GM18873 (cell line): Measurements from ENCODE around the gene AFAP1.

Source experiments
- ATAC-seq: cut with Tn5 transposase; IDR thresholded peaks from one replicate; pipeline ENCODE4 v1.9.1; 2021; ENCODE audit warnings: mild to moderate bottlenecking, moderate library complexity, moderate number of reproducible peaks; ENCODE audit not compliant: unreplicated experiment, low FRiP score

The AFAP1 gene

DNA sequence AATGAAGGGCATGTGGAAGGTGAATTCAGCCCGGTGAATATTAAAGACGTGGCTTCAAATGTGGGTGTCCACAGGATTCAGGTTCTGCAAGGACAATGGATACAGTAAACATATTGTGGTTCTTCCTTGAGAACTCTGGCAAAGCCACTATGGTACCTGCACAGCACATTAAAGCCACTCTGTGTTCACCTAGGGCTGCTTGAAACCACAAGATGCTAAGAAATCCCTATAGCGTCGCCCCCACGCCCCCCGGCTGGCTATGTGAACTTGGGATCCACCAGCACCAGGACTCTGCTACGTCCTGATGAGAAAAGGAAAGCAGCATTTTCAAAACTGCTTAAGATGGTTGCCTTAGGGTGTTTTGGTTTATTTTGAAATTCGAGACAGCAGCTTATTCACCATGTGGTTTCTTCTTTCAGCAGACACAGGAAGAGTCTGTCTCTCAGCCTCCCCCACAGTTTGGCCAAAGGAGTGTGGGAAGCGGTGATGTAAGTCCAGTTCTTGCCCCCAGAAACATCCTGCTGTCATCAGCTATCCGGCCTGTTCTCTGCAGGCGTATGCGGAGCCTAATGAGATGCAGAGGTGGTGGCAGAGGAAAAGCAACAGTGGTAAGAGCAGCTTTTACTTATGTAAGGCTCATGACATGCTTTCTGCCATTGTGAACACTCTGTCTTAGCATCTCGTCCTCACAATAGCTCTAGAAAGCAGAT lies 111.5 kb downstream of the AFAP1 start:
- no peak for ATAC-seq

- no peak for ATAC-seq
These were observed 112.1 kb downstream of the AFAP1 start for GRCh38 chr4:7827566-7827965.

DNA sequence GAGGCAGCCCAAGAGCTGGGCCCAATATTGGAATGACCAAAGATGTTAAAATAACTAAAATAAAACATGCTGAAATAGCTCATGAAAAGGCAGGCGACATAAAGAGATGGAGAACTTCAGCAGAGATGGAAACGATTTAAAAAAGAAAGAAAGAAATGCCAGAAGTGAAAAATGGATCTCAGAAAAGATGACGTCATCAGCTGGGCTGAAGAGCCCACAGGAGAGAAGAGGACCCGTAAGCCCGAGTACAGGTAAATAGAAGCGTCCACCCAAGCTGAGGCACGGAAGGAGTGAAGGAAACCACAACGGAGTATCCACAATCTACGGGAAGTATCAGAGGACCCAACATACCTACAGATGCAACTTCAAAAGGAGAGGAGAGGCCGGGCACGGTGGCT lies 112.8 kb downstream of the AFAP1 start:
- no peak for ATAC-seq

- no peak for ATAC-seq
These were observed 113.3 kb downstream of the AFAP1 start for GRCh38 chr4:7826176-7826908.

GRCh38 chr4:7824218-7824617 lies 115.4 kb downstream of the AFAP1 start:
- ATAC-seq = no peak

DNA sequence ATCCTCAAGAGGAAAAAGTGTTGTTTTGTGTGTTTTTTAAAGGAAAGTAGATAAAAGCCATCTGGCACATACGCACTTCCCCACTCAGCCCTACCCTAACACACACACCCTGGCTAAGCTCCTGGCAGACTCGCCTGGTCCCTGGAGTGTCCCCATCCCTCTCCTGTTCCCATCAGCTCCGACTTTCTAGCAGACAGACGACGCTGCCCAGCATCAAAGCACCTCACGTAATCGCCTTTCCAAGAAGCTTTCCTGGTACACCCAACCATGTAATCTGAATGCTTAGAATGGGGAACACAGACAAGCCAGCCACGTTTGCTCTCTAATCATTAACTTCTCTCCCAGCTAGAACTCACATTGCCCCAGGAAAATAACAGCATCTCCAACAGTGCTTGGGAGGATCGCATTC lies 116.2 kb downstream of the AFAP1 start:
- no peak for ATAC-seq

DNA sequence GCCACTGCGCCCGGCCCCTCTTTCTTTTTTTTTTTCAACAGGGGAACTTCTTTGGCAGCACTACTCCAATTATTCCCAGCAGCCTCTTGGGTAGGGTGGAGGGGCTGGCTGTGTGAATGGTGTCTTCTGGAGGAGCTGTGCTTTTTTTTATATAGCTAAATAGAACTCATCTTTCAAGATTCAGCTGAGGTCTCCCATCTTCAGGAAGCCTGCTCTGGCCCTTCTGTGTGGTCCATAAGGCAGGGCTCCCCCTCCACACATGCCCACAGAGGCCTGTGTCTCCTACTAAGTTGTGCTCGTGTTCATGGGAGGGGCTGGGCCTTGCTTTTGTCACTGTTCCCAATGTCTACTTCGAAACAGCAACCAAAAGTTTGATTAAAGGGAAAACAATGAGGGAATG lies 116.8 kb downstream of the AFAP1 start:
- no peak for ATAC-seq

DNA sequence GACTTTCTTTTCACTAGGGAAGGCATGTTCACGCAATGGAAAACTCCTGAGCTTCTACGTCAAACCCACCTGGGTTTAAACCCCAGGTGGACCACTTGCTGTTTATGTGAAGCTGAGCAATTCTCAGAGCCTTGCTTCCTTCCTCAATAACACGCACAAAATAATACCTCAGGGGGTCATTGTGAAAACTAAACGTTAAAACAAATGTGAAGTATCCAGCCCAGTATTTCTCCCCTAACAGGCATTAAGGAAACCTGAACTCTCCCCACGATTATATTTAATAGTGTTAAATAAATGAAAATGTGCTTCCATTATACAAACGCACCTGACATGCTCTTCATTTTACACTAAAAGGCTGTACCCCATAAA lies 117.5 kb downstream of the AFAP1 start:
- no peak for ATAC-seq

- no peak for ATAC-seq
These were observed 118.2 kb downstream of the AFAP1 start for GRCh38 chr4:7821245-7822136.

DNA sequence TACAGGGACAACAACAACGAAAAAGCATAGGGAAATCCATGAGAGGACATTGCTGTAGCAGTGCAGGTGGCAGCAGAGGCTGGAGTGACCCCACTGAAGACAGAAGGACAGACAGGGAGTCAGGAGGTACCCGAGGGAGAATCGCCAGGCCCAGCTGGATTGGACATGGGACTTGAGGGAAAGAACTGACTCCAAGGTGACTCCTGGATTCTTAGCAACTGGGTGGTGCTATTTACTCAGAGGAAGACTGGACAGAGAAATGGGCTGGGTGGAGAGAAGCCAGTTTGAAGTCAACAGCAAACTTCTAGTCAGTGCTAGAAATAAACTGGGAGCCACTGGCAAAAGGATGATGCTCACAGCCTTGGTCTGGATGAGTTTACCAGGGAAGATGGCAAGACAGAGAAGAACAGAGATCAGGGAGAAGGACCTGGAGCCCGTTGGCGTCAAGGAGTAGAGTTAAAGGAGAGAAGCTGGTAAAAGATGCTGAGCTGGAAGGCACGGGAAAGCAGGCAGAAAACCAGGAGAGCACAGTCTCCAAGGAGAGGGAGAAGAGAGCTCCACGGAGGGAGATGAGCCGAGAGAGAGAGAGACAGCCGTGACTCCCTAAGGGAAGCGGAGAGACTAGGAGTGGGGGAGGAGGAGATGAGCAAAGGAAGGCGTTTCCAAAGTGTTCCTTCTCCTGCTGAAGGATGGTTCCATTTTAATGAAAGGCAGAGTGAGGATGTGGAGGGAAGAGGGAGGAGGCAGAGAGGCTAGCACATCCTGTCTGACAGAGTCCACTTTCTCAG lies 119.4 kb downstream of the AFAP1 start:
- no peak for ATAC-seq

DNA sequence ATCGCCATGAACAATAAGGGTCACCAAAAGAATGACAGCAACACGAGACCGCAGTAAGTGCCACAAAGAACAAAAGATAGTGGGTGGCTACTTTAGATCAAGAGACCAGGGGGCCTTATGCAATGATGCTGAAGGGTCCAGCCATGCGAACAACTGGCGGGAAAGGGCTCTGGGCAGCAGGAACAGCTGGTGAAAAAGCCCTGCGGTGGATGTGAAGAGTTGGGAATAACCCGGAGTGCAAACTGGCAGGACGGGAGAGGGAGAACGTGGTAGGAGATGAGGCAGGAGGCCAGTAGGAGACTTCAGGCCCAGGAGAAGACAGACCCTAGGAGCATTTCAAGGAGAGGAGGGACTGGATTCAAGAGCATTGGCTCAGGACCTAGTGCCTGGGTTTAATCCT lies 120.2 kb downstream of the AFAP1 start:
- ATAC-seq = no peak

- ATAC-seq = no peak
These were observed 121.2 kb downstream of the AFAP1 start for GRCh38 chr4:7818399-7818911.

DNA sequence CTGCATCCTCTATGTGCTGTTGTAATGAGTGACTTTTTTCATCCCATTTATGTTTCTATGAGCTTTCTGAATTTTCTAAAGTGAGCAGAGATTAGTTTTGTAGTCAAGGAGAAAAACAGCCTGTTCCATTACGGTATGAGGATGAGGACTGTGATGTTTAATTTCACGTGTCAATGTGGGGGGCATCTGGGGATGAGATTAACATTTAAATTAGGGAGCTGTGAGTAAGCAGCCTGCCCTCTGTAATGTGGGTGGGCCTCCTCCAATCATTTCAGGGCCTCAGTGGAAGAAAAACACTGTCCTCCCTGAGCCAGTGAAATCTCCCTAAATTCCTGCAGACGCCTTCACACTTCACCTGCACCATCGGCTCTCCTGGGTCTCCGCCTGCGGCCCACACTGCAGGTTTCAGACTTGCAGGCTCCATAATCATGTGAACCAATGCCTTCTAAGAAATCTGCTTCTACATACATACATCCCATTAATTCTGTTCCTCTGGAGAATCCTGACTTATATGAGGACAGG lies 121.7 kb downstream of the AFAP1 start:
- no peak for ATAC-seq

- ATAC-seq = no peak
These were observed 122.9 kb downstream of the AFAP1 start for GRCh38 chr4:7816771-7817170.

DNA sequence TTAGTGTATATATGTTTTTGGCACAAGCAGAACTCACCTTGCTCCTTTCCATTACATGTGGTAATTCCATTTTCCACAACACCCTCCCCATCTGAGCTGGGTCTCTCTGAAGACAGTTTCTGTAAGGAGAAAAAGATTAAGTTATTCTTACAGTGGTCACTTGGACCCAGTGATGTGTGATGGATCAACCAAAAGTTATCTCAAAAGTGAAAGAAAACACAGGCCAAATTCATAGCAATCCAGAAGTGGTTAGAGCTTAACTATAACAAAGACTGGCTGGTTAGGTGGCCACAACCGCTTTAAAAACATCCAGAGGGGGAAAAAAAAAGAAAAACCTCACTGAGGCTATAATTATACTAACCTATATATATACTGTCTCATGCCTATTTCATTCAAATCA lies 123.7 kb downstream of the AFAP1 start:
- ATAC-seq = no peak

- no peak for ATAC-seq
These were observed 124.1 kb downstream of the AFAP1 start for GRCh38 chr4:7815562-7815961.

GRCh38 chr4:7814451-7814850 lies 125.2 kb downstream of the AFAP1 start:
- ATAC-seq = no peak

GRCh38 chr4:7813674-7814073 lies 126.0 kb downstream of the AFAP1 start:
- no peak for ATAC-seq

GRCh38 chr4:7812921-7813320 lies 126.7 kb downstream of the AFAP1 start:
- ATAC-seq = no peak

DNA sequence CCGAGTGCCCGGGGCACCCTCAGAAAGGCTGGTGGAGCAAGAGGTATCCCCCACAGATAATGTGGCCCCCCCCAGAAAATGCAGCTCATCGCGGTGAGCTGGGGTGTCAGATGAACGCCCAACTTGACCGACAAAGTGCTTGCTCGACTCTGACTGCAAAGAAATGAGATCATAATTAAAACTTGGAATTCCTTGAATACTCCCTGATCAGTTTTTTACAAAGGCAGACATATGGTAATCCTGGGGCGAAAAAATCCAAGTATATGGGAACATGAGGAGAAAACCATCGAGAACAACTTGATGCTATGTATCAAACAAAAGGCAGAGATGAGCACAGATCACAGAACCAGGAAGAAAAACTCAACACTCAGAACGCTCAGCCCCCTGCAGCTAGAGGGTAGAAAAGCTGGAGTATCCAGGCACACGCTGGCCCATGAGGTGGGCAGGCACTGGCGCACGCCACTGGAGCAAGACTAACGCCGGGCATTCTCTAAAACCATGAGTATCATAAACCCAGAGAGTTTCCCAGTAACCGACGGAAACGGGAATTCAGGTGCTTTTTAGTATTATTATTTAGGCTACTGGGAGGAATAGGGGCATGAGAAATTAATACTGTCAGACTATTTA lies 127.3 kb downstream of the AFAP1 start:
- no peak for ATAC-seq
